Mammary epithelial cell (primary cell): ENCODE data around the gene TYW3.

Source experiments
- CTCF ChIP-seq, 2 donors: IDR thresholded peaks in 1 of 2; conservative IDR thresholded peaks in 1 of 2; 2 replicates each; pipeline ENCODE4 v1.5.1; 2011 to 2012; ENCODE audit warnings: inconsistent platforms in 2 of 2, low read length in 2 of 2, mild to moderate bottlenecking in 2 of 2, control low read depth in 1 of 2, low read depth in 1 of 2; ENCODE audit not compliant: insufficient read depth in 1 of 2; ENCODE audit errors: extremely low read depth in 1 of 2
- EZH2 ChIP-seq: IDR thresholded peaks from 2 replicates; pipeline ENCODE4 v1.6.1; 2012; ENCODE audit warnings: low read length, inconsistent platforms, borderline replicate concordance

GRCh38 chr1:74766579-74766978, 33.6 kb downstream of the TYW3 start:
- TF ChIP-seq CTCF (conservative IDR thresholded peaks at IDR 0.05 in 1 of 2, IDR thresholded peaks at IDR 0.05 in 1 of 2; ENCODE audit: extremely low read depth in 1 of 2, insufficient read depth in 1 of 2, low read depth in 1 of 2, low read length in 2 of 2) (no peak), EZH2 (no peak)
